CD4-positive, alpha-beta T cell treated with Interferon alpha-2 for 1 hour (primary cell): ENCODE results near the gene RASL11A.
"Not testable (repeated sequence)": the region's sequence is repeated elsewhere in the genome, so short reads cannot be mapped to it uniquely, and the experiment has no call there.

Source experiments
- DNase-seq, 2 donors: peaks; one replicate each; pipeline ENCODE4 v3.0.0-alpha.2; 2020 to 2022

RASL11A gene, protein sequence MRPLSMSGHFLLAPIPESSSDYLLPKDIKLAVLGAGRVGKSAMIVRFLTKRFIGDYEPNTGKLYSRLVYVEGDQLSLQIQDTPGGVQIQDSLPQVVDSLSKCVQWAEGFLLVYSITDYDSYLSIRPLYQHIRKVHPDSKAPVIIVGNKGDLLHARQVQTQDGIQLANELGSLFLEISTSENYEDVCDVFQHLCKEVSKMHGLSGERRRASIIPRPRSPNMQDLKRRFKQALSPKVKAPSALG

DNA sequence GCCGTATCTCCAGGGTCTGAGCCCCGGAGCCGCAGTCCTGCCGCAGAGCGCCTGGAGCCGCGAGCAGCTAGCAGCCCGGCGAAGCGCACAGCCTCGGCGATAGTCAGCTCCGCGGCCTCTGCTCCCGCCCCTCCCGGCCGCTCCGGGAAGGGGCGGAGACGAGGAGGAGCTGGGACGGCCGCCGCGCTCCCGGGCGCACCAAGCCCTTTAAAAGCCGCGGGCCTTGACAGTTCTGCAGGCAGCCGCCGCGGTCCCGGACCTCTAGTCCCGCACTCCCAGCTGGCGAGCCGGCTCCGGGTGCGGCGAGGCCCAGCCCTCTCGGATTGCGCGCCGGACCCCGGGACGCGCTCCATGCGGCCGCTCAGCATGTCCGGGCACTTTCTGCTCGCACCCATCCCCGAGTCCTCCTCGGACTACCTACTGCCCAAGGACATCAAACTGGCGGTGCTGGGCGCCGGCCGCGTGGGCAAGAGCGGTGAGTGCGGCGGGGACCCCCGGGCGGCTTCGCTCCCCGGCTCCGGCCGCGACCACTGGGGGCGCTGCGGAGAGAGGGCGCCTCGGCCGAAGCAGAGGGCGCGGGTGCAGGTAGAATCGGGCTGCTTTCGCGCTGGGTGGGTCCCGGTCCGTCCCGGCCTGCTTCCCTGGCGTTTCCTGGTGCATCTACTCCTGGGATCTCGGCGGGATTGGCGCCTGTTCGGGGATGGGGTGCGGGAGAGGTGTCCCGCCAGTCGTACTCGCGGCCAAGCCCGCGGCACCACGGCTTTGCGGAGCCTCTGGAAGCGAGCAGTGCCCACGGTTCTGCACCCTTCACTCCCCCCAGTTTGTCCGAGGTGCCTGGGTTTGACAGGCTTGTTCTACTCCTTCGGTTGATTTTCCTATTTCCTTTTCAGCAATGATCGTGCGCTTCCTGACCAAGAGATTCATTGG, at the start of gene RASL11A:
RASL11A (plus strand) TSS at position 237 of the 927 bp plus-strand sequence; CDS start at position 352, 115 bp downstream.
- peak; percentile 63 to 78 for DNase-seq

DNA sequence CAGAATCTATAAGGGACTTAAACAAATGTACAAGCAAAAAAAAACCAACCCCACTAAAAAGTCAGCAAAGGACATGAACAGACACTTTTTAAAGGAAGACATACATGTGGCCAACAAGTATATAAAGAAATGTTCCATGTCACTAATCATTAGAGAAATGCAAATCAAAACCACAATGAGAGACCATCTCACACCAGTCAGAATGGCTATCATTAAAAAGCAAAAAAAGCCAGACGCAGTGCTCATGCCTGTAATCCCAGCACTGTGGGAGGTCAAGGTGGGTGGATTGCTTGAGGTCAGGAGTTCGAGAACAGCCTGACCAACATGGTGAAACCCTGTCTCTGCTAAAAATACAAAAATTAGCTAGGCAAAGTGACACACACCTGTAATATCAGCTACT, 48.5 kb upstream of the RASL11A start:
- DNase-seq: not testable (repeated sequence)

DNA sequence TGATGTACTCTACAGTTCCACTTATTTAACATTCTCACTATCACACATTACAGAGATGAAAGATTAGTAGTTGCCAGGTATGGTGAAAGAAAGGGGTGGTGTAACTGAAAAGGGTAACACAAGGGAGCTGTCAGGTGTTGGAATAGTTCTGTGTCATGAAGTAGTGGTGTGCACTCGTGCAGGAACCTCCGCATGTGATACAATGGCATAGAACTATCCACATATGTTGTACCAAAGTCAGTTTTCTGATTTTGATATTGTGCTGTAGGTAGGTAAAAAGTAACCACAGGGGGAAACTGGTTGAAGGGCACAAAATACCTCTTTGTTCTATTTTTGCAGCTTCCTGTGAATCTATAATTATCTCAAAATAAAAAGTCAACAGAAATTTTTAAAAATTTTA, 43.6 kb upstream of the RASL11A start:
- DNase-seq: no peak

DNA sequence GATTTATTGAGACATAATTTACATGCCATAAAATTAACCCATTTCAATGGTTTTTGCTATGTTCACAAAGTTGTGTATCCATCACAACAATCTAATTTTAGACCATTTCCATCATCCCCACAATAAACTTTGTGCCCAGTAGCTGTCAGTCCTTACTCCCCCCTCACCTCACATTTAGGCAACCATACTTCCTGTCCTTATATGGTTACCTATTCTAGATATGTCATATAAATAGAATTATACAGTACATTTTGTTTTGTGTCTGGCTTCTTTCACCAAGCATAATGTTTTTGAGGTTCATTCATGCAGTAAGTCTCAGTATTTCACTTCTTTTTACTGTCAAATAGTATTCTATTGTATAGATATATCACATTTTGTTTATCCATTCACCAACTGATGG, 42.5 kb upstream of the RASL11A start:
- DNase-seq: no peak

DNA sequence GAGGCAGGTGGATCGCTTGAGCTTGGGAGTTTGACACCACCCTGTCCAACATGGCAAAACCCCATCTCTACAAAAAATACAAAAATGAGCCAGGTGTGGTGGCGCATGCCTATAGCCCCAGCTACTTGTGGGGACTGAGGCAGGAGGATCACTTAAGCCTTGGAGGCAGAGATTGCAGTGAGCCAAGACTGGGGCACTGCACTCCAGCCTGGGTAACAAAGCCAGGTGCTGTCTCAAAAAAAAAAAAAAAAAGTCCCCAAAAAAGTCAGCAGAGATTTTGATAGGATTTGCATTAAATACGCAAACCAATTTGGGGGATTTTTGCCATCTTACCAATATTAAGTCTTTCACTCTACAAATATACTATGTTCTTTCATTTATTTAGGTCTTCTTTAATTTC, 41.0 kb upstream of the RASL11A start:
- DNase-seq: no peak

DNA sequence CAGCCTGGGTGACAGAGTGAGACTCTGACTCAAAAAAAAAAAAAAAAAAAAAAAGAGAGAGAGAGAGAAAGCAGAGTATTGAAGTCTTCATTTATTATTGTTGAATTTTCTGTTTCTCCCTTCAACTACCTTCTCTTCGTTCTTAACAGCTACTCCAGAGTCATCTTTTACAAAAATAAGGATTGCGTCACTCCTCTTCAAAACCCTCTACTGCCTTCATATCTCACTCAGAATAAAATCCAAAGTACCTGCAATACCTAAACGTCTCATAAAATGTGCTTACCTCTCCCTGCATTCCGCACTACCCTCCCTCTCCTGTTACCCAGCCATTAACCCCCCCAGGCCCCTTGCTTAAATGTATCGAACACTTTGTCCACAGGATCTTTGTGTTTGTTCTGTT, 36.7 kb upstream of the RASL11A start:
- no peak for DNase-seq

DNA sequence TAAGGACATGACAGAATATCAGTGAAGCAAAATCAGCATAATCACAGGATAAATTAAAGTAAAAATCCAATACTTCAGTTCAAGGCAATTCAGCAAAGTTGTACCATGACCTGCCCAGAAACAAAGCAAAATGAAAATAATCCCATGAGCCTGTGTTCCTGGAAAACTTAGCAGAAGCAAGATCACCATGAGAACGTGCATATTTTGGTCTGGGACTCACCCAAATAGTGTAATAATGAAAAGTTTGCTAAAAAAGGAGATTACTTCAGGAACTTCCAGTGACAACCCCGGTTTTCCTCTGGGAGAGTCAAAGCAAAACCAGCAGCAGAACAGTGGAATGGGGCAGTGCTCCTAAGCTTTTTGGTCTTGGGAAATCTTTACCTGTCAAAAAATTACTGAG, 34.2 kb upstream of the RASL11A start:
- no peak for DNase-seq

DNA sequence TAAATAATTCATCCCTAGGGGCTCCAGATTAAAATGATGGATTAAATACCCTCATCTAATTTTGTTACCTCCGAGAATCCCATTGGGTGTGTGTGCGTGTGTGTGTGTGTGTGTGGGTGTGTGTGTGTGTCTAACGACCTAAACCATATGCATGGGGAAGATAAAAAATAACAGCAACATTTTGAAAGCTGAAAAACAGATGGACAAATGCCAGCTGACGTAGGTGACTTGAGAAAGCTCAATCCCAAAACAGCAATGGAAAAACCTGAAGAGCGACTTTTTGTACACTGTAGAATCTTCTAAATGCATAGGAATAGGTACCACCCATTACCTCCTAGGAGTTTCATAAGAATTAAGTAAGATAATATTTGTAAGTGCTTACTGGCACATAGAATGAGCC, 27.9 kb upstream of the RASL11A start:
- no peak for DNase-seq

DNA sequence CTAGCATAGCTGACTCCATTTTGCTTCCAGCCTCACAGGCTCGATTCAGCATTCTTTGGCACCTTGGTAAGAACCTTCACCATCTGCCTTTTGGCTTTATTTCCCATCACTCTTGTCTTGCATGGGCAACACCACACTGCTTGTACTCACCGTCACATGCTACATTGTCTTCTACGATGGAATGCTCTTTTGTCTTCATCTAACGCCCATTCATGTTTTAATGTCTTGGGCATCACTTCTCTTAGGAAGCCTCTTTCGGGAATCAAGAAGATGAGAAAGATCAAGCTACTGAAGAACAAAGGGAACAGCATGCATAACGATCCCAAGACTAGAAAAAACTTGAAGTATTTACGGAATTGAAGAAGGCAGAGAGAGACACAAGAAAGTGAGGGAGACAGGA, 25.0 kb upstream of the RASL11A start:
- DNase-seq: no peak

DNA sequence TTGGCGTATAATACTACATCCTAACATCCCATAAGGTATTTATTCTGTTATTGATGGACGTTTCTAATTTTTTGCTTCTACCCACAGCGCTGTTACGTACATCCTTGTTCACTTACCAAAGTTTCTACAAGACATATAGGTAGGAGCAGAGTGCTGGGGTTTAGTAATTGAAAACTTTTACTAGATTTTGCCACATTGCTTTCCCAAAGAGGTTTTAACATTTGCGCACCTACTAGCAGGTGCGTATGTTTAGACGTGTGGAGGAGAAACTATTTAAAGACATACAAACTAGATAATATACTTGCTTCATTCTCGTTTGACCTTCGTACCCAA, 19.8 kb upstream of the RASL11A start:
- no peak for DNase-seq

DNA sequence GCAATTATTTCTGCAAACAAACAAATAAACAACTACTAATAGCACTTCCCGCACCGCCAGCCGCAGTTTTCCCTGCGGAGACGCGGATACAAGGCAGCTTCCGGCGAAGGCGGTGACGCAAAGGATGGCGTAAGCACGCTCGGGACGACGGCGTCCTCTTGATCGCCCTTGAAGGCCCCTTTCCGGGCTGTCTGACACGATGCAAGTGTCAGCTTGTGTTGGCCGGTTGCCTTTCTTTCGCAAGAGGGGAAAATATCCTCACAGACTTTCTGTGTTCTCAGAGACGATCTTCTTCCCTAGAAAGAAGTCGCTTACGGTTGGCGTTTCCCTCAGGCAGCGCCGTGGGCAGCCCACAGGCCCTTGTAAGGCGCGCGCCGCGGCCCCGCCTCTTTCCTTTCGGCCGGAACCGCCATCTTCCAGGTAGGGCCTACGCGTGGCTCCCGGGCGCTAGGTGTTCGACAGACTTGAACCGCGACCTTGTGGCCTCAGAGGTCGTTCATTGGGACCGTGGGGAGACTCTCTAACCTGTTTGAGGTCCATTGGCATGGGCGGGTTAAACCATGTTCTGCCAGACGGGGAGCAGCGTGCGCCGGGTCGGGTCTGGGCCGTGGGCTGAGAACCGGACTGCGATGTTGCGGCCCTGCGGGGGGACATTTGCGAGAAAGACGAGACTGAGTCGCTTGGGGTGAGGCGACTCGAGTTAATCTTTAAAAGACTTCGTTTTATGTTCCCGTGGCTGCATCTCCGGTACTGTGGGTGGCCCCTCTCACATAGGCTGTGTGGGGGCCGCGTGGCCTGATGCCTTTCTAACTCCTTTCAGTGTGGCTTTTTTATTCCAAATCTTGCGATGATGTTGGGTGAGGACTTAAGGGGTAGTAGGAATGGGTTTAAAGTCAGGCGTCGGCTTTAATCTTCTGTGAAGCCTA, 19.2 kb upstream of the RASL11A start, which contains the start of gene RPL21:
RPL21 (plus strand) TSS at position 393 of the 926 bp plus-strand sequence. CDS start 2,219 bp downstream, outside the sequence.
- peak; percentile 92 for DNase-seq

DNA sequence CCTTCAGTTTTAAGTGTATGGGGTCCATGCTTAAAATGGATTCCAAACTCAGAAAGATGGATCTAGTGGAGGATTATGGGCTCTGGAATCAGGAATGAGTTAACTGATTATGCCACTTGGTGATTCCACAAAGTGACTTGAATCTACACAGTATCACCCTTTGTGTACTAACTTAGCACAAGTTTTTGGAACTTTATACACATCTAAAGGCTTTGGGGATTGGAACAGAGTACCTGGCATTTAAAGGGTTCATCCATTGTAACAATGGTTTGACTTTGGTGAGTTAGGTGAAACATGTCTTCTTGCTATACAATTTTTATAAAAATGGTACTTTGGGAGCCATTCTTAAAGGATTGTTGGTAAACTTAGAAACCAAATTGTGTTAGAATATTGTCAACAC, 18.2 kb upstream of the RASL11A start:
- DNase-seq: no peak

DNA sequence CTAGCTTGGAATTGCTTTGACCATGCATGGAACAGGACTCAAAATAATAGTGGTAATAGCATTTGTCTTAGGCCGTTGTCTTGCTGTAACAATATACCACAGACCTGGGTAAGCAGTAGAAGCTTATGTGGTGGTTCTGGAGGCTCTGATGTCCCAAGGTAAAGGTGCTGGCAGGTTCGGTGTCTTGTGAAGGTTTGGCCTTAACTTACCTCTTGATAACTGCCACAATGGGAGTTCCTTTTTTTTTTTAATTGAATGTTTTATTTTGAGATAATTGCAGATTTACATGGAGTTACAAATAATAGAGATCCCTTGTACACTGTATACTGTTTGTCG, 13.4 kb upstream of the RASL11A start:
- DNase-seq: no peak

DNA sequence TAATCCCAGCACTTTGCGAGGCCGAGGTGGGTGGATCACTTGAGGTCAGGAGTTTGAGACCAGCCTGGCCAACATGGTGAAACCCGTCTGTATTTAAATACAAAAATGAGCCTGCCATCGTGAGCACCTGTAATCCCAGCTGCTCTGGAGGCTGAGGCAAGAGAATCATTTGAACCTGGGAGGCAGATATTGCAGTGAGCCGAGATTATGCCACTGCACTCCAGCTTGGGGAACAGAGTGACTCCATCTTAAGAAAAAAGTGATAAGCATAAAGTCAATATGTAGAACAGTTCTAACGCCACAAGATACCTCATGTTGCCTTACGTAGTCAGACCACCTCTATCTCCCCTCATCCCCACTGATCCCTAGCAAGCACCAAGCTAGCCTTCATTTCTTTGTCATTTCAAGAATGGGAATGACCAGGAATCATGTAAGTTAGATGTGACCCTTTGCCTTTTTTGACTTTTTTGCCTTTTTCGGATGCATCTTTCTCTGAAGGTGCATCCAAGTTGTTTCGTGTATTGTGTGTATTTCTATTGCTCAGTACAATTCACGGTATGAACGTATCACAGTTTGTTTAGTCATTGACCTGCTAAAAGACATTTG, 12.9 kb upstream of the RASL11A start:
- no peak for DNase-seq

DNA sequence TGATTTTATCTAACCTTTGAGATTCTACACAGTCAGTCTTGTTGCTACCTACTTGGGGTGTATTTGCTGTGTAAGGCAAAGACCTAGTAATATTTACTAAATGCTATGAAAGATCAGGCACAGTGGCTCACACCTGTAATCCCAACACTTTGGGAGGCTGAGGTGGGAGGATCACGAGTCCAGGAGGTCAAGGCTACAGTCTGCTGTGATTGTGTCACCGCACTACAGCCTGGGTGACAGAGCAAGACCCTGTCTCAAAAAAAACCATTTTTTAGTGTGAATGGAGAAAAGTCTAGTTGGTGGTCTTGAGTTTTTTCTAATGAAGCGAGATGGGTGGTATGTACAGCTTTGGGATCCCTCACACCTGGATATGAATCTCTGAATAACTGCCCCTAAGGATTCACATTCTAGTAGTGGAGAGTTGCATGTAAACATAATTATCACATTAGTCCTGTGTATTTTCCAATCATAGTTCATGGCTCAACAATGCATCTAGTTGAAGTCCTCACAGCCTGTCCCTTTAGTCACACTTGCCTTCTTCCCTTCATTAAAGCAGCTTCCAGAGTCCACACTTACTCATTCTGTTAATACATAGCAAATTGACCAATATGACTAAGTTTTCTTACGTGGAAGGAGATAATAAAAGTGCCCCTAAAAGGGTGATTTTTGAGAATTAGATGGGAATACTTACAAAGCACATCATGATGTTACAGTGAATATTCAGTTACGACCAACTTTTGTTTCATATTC, 11.8 kb upstream of the RASL11A start:
- DNase-seq: no peak

DNA sequence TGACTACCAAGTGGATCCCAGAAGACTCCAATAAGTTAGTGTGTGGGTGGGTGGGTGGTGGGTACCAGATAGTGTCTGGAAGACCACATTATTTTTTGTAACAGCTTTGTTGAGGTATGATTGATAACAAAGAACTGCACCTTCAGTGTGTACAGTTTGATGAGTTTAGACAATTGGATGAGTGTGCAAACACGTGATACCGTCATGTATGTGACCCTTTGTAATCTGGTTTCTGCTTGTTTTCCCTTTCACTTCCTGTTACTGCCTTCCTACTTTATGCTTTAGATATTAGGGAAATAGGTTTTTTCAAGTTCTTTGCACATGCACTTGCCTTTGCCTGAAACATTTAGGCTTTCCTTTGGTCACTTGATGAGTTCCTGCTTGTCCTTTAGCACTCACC, 10.8 kb upstream of the RASL11A start:
- DNase-seq: no peak

DNA sequence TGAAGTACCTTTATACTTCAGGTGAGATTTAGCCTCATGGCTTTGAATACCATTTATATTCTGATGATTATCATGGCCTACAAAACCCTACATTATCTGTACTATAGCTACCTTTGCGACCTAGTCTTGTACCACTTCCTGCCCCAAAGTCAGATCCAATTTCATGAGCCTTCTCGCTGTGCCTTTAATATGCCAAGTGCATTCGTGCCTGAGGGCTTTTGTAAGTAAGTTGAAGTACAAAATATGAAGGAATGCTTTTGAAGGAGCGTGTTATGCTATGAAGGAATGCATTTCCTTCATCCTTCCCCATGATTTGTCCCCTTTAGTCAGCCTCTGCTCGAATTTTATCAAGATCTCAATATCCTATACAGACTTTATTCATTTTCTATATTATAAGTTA, 9.2 kb upstream of the RASL11A start:
- DNase-seq: no peak

DNA sequence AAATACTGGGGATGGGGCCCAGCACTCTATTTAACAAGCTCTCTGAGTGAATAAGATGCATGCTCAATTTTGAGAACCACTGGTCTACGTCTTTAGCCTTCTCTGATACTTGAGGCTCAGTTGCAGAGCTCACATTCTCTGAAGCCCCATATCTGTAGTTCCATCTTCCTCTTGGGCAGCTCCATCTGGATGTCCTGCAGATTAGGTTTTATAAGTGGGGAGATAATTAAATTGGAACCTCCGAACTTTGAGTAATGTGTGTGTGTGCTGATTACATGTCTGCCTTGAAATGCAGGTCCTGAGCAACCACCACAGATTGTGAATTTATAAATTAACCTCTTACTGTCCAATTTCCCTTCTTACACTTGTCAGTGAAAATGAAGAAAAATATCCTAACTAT, 7.2 kb upstream of the RASL11A start:
- DNase-seq: no peak

DNA sequence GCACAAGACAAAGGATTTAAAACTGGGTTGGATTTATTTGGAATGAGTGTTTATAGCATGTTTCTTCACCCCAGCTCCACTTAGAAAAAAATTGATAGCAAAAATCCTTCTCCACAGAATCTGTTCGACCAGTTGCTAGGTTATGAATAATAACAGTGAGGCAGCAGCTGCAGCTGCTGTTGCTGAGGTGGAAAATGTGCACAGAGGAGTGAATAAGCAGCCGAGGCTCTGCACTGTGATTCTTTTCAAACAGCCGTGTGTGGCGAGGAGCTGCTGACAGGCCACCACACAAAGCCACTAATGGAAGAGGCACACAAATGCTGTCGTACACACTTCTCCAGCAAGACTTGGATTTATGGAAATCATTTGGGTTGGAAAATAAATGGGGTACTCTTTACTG, 6.4 kb upstream of the RASL11A start:
- no peak for DNase-seq

DNA sequence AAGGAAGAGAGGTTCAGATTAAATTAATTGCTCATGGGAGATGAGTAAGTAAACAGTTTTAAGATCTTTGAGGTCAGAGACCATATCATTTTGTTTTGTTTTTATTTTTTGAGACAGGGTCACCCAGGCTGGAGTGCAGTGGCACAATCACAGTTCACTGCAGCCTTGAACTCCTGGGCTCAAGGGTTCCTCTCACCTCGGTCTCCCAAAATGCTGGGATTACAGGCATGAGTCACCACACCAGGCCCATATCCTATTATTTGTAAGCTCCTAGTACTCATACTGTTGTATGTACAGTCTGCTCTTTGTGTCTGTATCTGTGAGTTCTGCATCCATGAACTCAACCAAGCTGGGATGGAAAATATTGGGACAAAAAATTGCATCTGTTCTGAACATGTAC, 6.0 kb upstream of the RASL11A start:
- no peak for DNase-seq

DNA sequence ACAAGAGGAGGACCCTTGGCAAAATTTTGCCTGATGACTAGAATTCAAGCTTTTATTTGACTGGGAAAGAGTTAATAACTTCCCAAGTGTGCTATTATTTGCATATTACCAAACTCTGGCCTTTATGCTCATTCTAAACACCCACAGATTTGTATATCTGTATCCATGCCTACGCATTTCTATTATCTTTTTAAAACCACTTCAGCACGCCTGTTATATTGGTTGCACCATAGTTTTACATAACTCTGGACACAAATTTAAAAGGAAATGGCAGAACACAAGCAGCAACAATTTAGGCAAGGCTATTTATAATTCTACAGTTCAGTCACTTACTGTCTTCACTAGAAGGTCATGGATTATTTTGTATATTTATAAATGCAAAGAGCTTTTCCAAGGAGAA, 3.7 kb upstream of the RASL11A start:
- no peak for DNase-seq

DNA sequence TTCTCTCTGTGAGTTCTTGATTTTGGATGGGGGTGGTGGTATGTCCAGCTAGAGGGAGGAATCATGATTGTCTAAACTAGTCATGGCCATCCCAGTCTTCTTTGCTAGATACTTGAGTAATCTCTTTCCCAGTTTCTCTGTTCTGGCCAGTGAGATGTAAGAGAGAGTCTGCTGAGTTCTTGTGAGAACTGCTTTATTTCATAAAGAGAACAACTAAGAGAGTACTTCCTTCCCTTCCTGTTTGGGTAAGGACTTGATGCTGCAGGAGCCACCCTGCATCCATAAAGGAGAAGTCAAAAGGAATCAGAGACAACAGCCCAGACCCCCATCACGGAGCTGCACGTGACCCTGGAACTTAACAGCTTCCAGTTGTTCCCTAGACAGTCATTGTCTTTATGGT, 3.0 kb upstream of the RASL11A start:
- DNase-seq: no peak
